Astrocyte of the spinal cord (primary cell): ENCODE data around the gene RPL37.
"Not testable (repeated sequence)": the region's sequence is repeated elsewhere in the genome, so short reads cannot be mapped to it uniquely, and the experiment has no call there.

Experiments used
- DNase-seq: peaks from one replicate; pipeline ENCODE4 v3.0.0; 2011; ENCODE audit warnings: low read depth, low spot score
- H3K4me3 ChIP-seq: 2 replicates; pipeline ENCODE4 v1.5.1; 2011; ENCODE audit warnings: low read depth, mild to moderate bottlenecking, low read length, moderate library complexity
- in situ Hi-C: cut with HindIII; loops from 2 replicates; pipeline ENCODE4 v1.10.0; 2017; ENCODE audit warnings: low sequenced_read_pairs
- TF ChIP-seq, protein P1 (sequence below): IDR thresholded peaks from 2 replicates; pipeline ENCODE4 v1.5.1; 2012; ENCODE audit warnings: low read depth, mild to moderate bottlenecking, low read length, inconsistent platforms

RPL37 gene

GRCh38 chr5:40787986-40788385 lies 47.0 kb downstream of the RPL37 start:
- DNase-seq = no peak
- in situ Hi-C loops = no loop called here
- TF ChIP-seq, protein P1, sequence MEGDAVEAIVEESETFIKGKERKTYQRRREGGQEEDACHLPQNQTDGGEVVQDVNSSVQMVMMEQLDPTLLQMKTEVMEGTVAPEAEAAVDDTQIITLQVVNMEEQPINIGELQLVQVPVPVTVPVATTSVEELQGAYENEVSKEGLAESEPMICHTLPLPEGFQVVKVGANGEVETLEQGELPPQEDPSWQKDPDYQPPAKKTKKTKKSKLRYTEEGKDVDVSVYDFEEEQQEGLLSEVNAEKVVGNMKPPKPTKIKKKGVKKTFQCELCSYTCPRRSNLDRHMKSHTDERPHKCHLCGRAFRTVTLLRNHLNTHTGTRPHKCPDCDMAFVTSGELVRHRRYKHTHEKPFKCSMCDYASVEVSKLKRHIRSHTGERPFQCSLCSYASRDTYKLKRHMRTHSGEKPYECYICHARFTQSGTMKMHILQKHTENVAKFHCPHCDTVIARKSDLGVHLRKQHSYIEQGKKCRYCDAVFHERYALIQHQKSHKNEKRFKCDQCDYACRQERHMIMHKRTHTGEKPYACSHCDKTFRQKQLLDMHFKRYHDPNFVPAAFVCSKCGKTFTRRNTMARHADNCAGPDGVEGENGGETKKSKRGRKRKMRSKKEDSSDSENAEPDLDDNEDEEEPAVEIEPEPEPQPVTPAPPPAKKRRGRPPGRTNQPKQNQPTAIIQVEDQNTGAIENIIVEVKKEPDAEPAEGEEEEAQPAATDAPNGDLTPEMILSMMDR = no peak
- no peak overlapping the region for H3K4me3 ChIP-seq

GRCh38 chr5:40786664-40787063 lies 48.4 kb downstream of the RPL37 start:
- DNase-seq, H3K4me3 ChIP-seq, in situ Hi-C loops: not testable (repeated sequence)

GRCh38 chr5:40784916-40785315 lies 50.1 kb downstream of the RPL37 start:
- DNase-seq = no peak
- in situ Hi-C loops = no loop called here
- TF ChIP-seq, protein P1 = no peak
- no peak overlapping the region for H3K4me3 ChIP-seq

- in situ Hi-C loops = no loop called here
- TF ChIP-seq, protein P1 = no peak
- no peak for DNase-seq
- no peak overlapping the region for H3K4me3 ChIP-seq
Measured at GRCh38 chr5:40784027-40784653, 50.9 kb downstream of the RPL37 start.

DNA sequence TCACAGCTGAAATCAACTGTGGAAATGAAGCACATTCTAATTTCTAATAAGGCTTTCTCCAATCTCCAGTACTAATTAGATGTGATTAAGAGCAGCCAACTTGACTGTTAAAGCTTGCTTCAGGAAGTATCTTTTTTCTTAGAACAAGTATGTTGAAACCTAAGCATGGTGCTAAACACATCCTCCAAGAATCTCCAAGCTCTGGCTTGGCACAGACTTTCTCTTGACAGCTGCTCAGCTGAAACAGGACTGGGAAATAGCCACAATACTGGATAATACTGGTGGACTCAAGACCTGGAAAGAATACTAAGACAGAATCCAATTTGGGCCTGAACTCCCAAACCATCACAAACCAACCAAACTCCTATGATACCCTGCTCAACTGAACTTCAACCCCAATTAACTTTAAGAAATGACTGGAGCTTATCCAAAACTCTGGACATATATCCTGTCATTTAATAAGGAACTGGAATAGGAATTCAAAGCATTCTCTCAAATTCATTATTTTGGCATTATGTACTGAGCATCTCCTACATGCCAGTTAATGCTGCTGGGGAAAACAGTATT lies 53.1 kb downstream of the RPL37 start:
- in situ Hi-C loops = no loop called here
- DNase-seq = peak; percentile 43
- TF ChIP-seq, protein P1 = no peak
- no peak overlapping the region for H3K4me3 ChIP-seq

DNA sequence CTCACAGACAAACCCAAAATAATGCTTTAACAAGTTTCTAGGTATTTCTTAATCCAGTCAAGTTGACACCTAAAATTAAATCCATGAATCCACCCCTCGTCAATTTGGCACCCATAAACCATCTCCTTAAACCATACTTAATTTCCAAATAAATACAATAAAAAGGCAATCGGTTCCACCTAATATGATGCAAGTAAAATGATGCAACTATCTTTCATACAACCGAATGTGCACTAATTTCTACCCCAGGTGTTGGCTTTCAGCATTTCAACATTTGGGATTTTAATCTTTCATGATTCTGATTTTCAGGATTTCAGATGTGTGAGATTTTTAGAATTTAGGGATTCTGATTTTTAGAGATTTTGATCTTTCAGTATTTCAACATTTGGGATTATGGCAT lies 54.2 kb downstream of the RPL37 start:
- TF ChIP-seq, protein P1 = no peak
- H3K4me3 ChIP-seq = no peak overlapping the region
- DNase-seq = no peak
- in situ Hi-C loops = no loop called here

DNA sequence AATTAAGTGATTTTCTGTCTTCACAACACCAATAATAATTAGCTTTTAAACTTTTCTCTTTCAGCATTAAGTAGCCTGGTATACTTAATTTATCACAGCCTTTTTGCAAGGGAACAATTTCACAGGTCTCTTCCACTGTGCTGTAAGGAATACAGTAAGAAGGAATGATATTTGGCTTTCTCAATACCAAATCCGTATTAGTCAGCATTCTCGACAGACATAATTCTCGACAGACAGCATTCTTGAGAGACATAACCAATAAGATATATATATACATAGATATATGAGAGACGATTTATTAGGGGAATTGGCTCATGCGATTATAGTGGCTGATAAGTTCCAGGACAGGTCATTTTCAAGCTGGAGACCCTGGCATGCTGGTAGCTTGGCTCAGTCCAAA lies 54.8 kb downstream of the RPL37 start:
- DNase-seq = no peak
- H3K4me3 ChIP-seq = no peak overlapping the region
- in situ Hi-C loops = no loop called here
- TF ChIP-seq, protein P1 = no peak
